GM21360 (cell line): Measurements from ENCODE around the gene RNF150.

Experiments
- ATAC-seq: cut with Tn5 transposase; IDR thresholded peaks from one replicate; pipeline ENCODE4 v1.9.1; 2021; ENCODE audit warnings: mild to moderate bottlenecking, moderate library complexity; ENCODE audit not compliant: unreplicated experiment

The RNF150 gene

DNA sequence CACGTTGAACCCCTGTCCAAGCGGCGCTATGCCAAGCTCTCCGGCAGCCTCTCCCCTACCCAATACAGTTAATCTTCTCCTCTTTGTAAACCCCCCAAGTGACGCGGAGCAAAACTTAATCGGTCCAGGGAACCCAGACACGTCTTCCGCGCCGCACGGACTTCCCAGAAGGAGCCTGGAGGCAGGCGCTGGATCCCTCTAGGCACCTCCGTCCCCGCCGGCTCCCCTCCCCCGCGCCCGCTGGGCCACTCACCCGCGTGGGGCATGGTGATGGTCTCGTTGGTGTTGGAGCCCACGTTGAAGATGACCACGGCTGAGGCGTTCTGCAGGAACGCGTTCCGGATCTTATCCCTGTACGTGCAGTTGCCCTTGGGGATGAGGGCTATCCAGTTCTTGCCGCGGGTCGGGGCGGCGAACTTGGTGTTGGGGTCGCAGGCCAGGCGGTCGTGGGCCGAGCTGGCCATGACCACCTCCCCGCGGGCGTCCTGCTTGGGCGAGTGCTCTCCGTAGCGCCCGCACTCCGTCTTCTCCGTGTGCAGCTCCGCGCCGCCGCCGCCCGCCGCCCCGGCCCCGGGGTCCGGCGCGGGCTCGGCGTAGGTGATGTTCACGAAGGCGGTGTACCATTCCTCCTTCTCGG is 1.1 kb downstream of the RNF150 start:
- ATAC-seq, result peak; percentile 20

- no peak for ATAC-seq
Measured at GRCh38 chr4:141131723-141132071, 1.6 kb downstream of the RNF150 start.

DNA sequence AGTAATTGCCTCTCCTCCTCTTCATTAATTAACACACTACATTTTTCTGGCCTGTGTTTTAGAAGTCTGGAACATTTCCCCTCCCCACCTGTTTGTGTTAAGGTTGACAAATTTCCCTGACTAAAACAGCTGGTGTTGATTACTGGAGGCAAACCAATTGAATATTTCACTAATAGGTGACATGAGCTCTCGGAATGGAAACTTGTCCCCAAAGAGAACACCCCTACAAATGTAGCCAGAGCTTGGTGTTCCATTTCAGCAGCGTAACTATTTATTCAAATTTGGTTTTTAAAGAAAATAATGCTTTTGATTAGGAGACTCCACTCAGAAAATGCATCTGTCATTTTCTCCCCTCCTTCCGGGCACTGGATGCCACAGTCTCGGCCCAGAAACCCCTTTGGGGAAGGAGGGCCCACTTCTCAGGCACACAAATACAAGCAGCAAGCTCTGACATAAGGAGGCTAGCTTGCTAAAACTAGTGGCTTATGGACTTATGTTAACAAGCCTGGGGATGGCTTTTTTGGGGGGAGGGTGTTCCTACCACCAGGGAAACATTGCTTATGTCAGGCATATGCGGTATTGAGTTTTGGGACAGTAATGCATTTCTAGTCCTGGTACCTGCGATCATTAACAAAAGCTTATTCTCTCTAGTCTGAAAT is 2.2 kb downstream of the RNF150 start:
- no peak for ATAC-seq

- ATAC-seq, result no peak
Measured at GRCh38 chr4:141127884-141128283, 5.4 kb downstream of the RNF150 start.

- no peak for ATAC-seq
Measured at GRCh38 chr4:141126769-141127168, 6.5 kb downstream of the RNF150 start.

- no peak for ATAC-seq
Measured at GRCh38 chr4:141124224-141124623, 9.0 kb downstream of the RNF150 start.

DNA sequence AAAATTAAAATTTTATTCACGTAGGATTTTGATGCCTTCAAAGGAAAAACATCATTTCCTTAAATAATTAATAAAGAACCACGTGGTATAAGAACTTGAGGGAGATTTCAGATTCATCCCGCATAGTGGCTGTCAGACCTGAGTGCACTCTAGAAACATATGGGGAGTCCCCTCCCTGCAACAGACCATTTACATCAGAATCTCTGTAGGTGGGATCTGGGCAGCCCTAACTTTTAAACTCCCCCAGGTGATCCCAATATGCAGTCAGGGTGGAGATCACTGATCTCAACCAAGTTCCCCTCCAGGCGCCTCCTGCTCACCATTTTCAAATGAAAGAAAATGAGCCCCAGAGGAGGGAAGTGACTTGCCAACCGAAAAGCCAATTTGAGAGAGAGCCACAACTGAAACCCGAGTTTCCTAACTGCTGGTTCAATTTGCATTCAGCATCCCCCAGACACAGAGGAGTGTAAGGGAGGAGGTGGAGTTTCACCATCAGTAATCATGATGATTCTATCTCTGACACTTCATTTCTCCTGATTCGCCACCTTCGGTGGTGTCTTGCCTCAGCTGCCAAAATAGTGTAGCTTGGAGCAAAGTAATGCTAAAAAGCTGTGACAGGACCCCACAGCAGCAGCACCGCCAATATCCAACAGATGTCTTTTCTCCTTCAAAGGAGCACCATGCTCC is 11.4 kb downstream of the RNF150 start:
- ATAC-seq, result no peak

- no peak for ATAC-seq
Measured at GRCh38 chr4:141121101-141121500, 12.2 kb downstream of the RNF150 start.

DNA sequence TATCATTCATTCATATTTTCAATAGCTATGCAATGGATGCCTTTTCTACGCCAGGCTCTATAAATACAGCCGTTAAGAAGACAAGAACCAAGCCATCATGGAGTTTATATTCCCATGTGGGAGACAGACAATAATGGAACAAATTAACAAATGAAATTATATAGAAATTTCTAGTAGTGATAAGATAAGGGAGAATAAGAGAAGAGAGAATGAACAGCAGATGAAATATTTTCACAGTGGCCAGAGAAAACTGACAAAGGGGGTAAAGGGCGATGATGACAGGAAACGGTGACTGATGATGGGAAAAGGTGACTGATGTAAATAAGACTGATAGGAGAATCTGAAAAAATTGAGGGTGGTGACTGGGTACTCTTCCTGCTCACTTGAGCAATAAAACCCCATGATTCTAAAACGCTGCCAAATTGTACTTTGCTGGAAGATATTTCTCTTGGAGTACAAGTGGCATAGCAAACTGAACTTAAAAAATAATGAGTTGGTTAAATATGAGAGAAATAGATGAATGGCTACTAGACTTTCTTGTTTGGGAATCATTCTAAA is 13.2 kb downstream of the RNF150 start:
- no peak for ATAC-seq

DNA sequence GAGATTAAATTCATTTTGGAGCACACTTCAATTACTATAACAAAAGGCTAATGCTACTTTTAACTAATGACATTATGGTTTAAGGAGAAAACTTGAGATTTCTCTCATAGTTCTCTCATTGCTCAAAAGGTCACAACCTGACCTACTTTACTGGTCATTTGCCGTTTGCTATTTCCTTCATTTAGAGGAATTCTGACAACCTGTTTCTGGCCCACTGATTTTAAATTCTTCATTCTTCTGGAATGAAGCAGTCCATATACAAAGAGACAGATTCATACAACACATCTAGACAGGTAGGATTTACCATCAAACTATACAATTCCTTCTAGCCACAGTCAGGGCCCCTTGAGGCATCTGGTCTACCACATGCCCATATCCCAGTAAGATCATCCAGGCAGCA is 14.2 kb downstream of the RNF150 start:
- ATAC-seq, result no peak

GRCh38 chr4:141118381-141118780 is 14.9 kb downstream of the RNF150 start:
- ATAC-seq, result no peak

- ATAC-seq, result no peak
Measured at GRCh38 chr4:141117935-141118334, 15.3 kb downstream of the RNF150 start.

DNA sequence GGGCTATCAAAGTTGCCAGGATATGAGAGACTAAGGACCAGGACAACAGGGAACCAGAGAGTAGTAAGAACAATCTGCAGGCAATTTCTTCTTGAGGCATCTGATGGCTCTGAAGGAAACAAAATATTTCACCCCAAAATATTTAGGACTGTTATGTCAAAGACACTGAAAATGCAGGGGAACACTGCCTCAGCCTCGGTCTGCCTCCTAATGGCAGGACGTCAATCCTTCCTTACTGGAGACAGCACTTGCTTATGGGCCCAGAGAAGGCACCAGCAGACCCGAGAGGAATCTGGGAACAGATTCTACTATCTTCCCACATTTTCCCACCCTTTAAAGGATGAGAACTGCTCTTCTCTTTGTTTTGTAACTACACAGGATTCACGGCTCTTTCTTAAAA is 23.3 kb downstream of the RNF150 start:
- ATAC-seq, result no peak

DNA sequence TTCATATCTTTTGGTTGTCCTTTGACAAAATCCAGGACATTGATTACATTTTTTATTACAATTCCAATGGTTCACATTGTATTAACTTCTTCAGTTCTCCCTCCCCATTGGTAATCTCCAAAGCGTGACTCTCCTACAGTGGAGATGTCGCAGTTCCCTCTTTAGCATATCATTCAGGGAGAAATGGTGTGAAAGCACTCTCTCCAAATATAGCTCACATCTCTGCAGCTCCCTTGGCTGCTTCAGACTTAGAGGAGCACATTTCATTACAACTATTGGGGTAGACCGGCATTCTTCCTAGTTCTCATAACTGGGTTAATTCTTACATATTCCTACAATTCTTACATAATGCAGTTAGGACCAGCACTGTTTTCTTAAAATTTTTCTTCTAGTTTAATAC is 25.3 kb downstream of the RNF150 start:
- no peak for ATAC-seq

- ATAC-seq, result no peak
Measured at GRCh38 chr4:141102367-141102766, 30.9 kb downstream of the RNF150 start.

GRCh38 chr4:141101511-141101910 is 31.8 kb downstream of the RNF150 start:
- ATAC-seq, result no peak

DNA sequence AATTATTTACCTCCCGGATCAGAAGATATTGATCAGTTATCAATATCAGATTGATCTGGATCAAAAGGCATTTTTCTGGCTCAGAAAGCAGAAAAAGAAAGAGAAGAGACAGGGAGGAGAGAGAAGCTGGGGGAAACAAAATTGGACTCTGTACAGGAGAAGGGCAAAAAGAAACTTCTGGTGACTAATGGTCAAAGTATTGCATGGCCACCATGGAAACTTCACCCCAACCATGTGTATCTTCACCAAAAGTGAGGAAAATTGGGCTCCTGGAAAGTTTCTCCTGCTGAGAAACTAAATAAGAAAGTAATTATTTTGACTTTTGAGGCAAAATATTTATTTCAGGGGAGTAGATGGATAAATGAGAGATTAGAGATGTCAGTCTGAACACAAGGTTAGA is 33.9 kb downstream of the RNF150 start:
- ATAC-seq, result no peak

DNA sequence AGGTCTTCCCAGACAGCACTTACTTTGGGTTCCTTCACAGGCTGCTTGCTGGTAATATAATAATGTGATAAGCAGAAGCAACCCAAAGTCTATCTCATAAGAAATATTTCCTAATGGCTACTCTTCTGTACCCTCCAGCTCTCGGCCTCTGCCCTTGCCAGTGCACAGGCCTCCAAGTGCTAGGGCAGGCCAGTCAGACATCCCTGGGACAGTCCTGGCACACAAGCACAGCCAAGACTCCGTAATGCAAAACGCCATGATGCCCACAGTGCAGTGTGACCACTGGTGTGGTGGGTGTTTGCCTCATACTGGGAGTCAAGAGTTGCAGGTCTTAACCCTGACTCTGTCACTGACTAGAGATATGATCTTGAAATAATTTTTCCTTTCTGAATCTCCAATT is 35.1 kb downstream of the RNF150 start:
- ATAC-seq, result no peak

GRCh38 chr4:141090473-141090872 is 42.8 kb downstream of the RNF150 start:
- ATAC-seq, result no peak

- ATAC-seq, result no peak
Measured at GRCh38 chr4:141081921-141082395, 51.3 kb downstream of the RNF150 start.

- ATAC-seq, result no peak
Measured at GRCh38 chr4:141080668-141081067, 52.6 kb downstream of the RNF150 start.

- ATAC-seq, result no peak
Measured at GRCh38 chr4:141079393-141079930, 53.8 kb downstream of the RNF150 start.
